SK-N-SH (cell line): ENCODE results near the gene PCSK6. TPM values are rescaled to one million over a fixed set of nuclear protein-coding genes. Genes with fewer than 3 reads are reported as not detected.

Experiments
- CTCF ChIA-PET: fragments of 300-600, 350-600 bp; formaldehyde crosslinking; extraction: SDS; loops from one replicate; lab custom pipeline; 2021; lab: Yijun Ruan, JAX
- POLR2A ChIA-PET: fragments of 350-600 bp; sonication (Branson Sonifier 250); formaldehyde crosslinking; extraction: SDS; loops from one replicate; lab custom pipeline; 2020; ENCODE audit warnings: antibody characterized with exemption, inconsistent platforms; lab: Yijun Ruan, JAX
- DNase-seq: peaks from one replicate; pipeline ENCODE4 v3.0.0; 2012
- H2AFZ ChIP-seq: fragments of 200-600 bp; sonication (generic); 2 replicates; pipeline ENCODE4 v1.8.1; 2016; ENCODE audit warnings: antibody characterized with exemption, mild to moderate bottlenecking, low read depth
- H3F3A ChIP-seq: fragments of 200-600 bp; sonication (generic); replicated peaks from 2 replicates; pipeline ENCODE3; 2016; ENCODE audit warnings: antibody characterized with exemption, mild to moderate bottlenecking; ENCODE audit not compliant: insufficient read depth
- H3K27ac ChIP-seq, 2 experiments: fragments of 200-500 bp in 1 of 2; fragments of 200-600 bp in 1 of 2; sonication (Bioruptor generic) in 1 of 2; sonication (generic), shearing (Covaris generic) in 1 of 2; 2 replicates each; pipeline versions ENCODE4 v1.5.1 to v1.6.1; 2014 to 2016; ENCODE audit warnings: low read depth in 2 of 2, inconsistent platforms in 1 of 2, low read length in 1 of 2, mild to moderate bottlenecking in 1 of 2, mixed read lengths in 1 of 2
- H3K27me3 ChIP-seq: fragments of 200-600 bp; sonication (generic), shearing (Covaris generic); 2 replicates; pipeline ENCODE4 v1.6.1; 2016; ENCODE audit warnings: mixed run types; ENCODE audit not compliant: insufficient read depth
- H3K36me3 ChIP-seq, 2 experiments: fragments of 200-500 bp in 1 of 2; fragments of 200-600 bp in 1 of 2; sonication (Bioruptor generic) in 1 of 2; sonication (generic) in 1 of 2; replicated peaks in 1 of 2; 2 replicates each; pipeline versions ENCODE3 to v1.5.1; 2014 to 2016; ENCODE audit warnings: low read length in 1 of 2, mild to moderate bottlenecking in 1 of 2; ENCODE audit not compliant: insufficient read depth in 2 of 2, control insufficient read depth in 1 of 2
- H3K4me1 ChIP-seq, 2 experiments: fragments of 200-500 bp in 1 of 2; fragments of 200-600 bp in 1 of 2; sonication (Bioruptor generic) in 1 of 2; sonication (generic), shearing (Covaris generic) in 1 of 2; 2 replicates each; pipeline versions ENCODE4 v1.5.1 to v1.6.1; 2014 to 2016; ENCODE audit warnings: low read depth in 1 of 2, low read length in 1 of 2, mixed run types in 1 of 2; ENCODE audit not compliant: insufficient read depth in 2 of 2, control insufficient read depth in 1 of 2
- H3K4me2 ChIP-seq: fragments of 200-600 bp; sonication (generic), shearing (Covaris generic); 2 replicates; pipeline ENCODE4 v1.6.1; 2017; ENCODE audit warnings: mixed run types
- H3K4me3 ChIP-seq, 2 experiments: fragments of 200-500 bp in 1 of 2; fragments of 200-600 bp in 1 of 2; sonication (Bioruptor generic) in 1 of 2; sonication (generic), shearing (Covaris generic) in 1 of 2; 2 replicates each; pipeline versions ENCODE4 v1.5.1 to v1.8.1; 2014 to 2016; ENCODE audit warnings: low read depth in 2 of 2, inconsistent platforms in 1 of 2, low read length in 1 of 2, mild to moderate bottlenecking in 1 of 2, mixed read lengths in 1 of 2, moderate library complexity in 1 of 2
- H3K79me2 ChIP-seq: fragments of 200-600 bp; sonication (generic); 2 replicates; pipeline ENCODE4 v1.8.1; 2017; ENCODE audit warnings: mild to moderate bottlenecking; ENCODE audit not compliant: insufficient read depth
- H3K9ac ChIP-seq: fragments of 200-600 bp; sonication (generic); 2 replicates; pipeline ENCODE4 v1.6.1; 2017; ENCODE audit warnings: mixed run types
- H3K9me2 ChIP-seq: fragments of 200-600 bp; sonication (generic); 2 replicates; pipeline ENCODE4 v1.6.1; 2017; ENCODE audit warnings: mixed run types
- H3K9me3 ChIP-seq: fragments of 200-600 bp; sonication (generic); 2 replicates; pipeline ENCODE4 v1.6.1; 2017; ENCODE audit warnings: mixed run types, mild to moderate bottlenecking, moderate library complexity
- H4K20me1 ChIP-seq: fragments of 200-600 bp; sonication (generic); 2 replicates; pipeline ENCODE4 v1.6.1; 2017; ENCODE audit warnings: mild to moderate bottlenecking, mixed run types; ENCODE audit not compliant: insufficient read depth
- ELF1 ChIP-seq: IDR thresholded peaks from 2 replicates; pipeline ENCODE4 v1.4.0; 2012
- EP300 ChIP-seq, 2 experiments: IDR thresholded peaks; 2 replicates each; pipeline versions ENCODE4 v1.4.0 to v1.6.1; 2012; ENCODE audit warnings: borderline replicate concordance in 1 of 2, low read depth in 1 of 2, low read length in 1 of 2
- EZH2phosphoT487 ChIP-seq: fragments of 200-600 bp; sonication (generic); IDR thresholded peaks from 2 replicates; pipeline ENCODE4 v1.6.1; 2017; ENCODE audit warnings: low read depth, mixed run types, mild to moderate bottlenecking, antibody characterized with exemption, moderate library complexity, borderline replicate concordance
- GABPA ChIP-seq: IDR thresholded peaks from 2 replicates; pipeline ENCODE4 v1.4.0; 2012; ENCODE audit warnings: low read depth, mild to moderate bottlenecking
- GATA2 ChIP-seq: sonication (generic); formaldehyde crosslinking; IDR thresholded peaks from 2 replicates; pipeline ENCODE4 v1.5.0; 2020; ENCODE audit warnings: mild to moderate bottlenecking, missing genetic modification reagents
- JUND ChIP-seq: IDR thresholded peaks from 2 replicates; pipeline ENCODE4 v1.4.0; 2012
- MEF2A ChIP-seq: IDR thresholded peaks from 2 replicates; pipeline ENCODE4 v1.4.0; 2012; ENCODE audit warnings: low read depth, borderline replicate concordance
- MXI1 ChIP-seq: IDR thresholded peaks from 2 replicates; pipeline ENCODE4 v1.6.1; 2012; ENCODE audit warnings: mild to moderate bottlenecking, low read depth, low read length, improper control_type of control experiment
- NFIC ChIP-seq: IDR thresholded peaks from 2 replicates; pipeline ENCODE4 v1.4.0; 2012; ENCODE audit warnings: borderline replicate concordance
- POLR2AphosphoS5 ChIP-seq: IDR thresholded peaks from 2 replicates; pipeline ENCODE4 v1.6.1; 2012; ENCODE audit warnings: low read depth, low read length
- REST ChIP-seq: IDR thresholded peaks from 2 replicates; pipeline ENCODE4 v1.6.1; 2012; ENCODE audit warnings: mild to moderate bottlenecking, low read depth, low read length, moderate library complexity
- RFX5 ChIP-seq: IDR thresholded peaks from 2 replicates; pipeline ENCODE4 v1.6.1; 2012; ENCODE audit warnings: mild to moderate bottlenecking, improper control_type of control experiment, low read length
- SIN3A ChIP-seq: IDR thresholded peaks from 2 replicates; pipeline ENCODE4 v1.6.1; 2012; ENCODE audit warnings: low read depth, mild to moderate bottlenecking, low read length, moderate library complexity, borderline replicate concordance
- TAF1 ChIP-seq: IDR thresholded peaks from 2 replicates; pipeline ENCODE4 v1.6.1; 2012; ENCODE audit warnings: low read depth, mild to moderate bottlenecking, low read length, moderate library complexity, borderline replicate concordance
- TEAD4 ChIP-seq: IDR thresholded peaks from 2 replicates; pipeline ENCODE4 v1.4.0; 2012; ENCODE audit warnings: mild to moderate bottlenecking, borderline replicate concordance; ENCODE audit not compliant: insufficient read depth
- YY1 ChIP-seq: IDR thresholded peaks from 2 replicates; pipeline ENCODE4 v1.4.0; 2012; ENCODE audit warnings: low read depth, mild to moderate bottlenecking
- WGBS: methylation state at CpG from one replicate; pipeline ENCODE4 v1.1.6; 2017; ENCODE audit warnings: low lambda C conversion rate; 5-methylcytosine and 5-hydroxymethylcytosine counted together
- polyA plus RNA-seq, 3 experiments: library from polyadenylated mRNA; depleted of rRNA; stranded (reverse); fragments of >200 nt; gene quantifications; 2 replicates each; pipeline ENCODE4 v1.2.3, GENCODE V29; 2012
- TF ChIP-seq, protein P1 (sequence below): fragments of 200-600 bp; sonication (generic); IDR thresholded peaks from 2 replicates; pipeline ENCODE4 v1.6.1; 2017; ENCODE audit warnings: antibody characterized with exemption, mild to moderate bottlenecking, moderate library complexity
- TF ChIP-seq, protein P2 (sequence below): IDR thresholded peaks from 2 replicates; pipeline ENCODE4 v1.4.0; 2012; ENCODE audit warnings: low read depth, borderline replicate concordance
- TF ChIP-seq, protein P3 (sequence below): fragments of 150-350 bp; IDR thresholded peaks from 2 replicates; pipeline ENCODE4 v1.6.1; 2017; ENCODE audit warnings: antibody characterized with exemption, low read length, low read depth, borderline replicate concordance
- TF ChIP-seq, protein P4 (sequence below): IDR thresholded peaks from 2 replicates; pipeline ENCODE4 v1.4.0; 2012; ENCODE audit warnings: low read depth, borderline replicate concordance

The PCSK6 gene
- polyA plus RNA-seq, 1 of the 3 experiments (the other 2 are of a cell fraction): 0.03 TPM

DNA sequence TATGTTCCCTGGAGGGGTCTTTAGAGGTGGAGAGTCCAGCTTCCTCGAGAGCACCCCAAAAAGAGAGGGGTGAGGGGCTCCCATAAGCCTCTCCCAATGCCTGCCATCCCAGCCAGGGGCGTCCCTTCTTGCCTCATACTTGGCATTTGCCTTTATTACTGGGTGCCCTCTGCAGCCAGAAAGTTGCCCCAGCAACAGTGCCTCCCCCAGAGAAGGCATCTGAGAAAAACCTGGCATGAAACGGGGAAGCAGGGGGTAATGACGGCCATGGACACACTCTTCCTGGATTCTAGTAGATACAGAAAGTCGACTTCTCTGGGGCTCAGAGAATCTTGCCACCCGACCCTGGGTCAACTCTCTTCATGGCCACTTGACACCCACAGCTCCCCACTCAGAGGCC, 90.1 kb downstream of the PCSK6 start (continued):
- no peak for TF ChIP-seq TAF1
- TF ChIP-seq, protein P1, sequence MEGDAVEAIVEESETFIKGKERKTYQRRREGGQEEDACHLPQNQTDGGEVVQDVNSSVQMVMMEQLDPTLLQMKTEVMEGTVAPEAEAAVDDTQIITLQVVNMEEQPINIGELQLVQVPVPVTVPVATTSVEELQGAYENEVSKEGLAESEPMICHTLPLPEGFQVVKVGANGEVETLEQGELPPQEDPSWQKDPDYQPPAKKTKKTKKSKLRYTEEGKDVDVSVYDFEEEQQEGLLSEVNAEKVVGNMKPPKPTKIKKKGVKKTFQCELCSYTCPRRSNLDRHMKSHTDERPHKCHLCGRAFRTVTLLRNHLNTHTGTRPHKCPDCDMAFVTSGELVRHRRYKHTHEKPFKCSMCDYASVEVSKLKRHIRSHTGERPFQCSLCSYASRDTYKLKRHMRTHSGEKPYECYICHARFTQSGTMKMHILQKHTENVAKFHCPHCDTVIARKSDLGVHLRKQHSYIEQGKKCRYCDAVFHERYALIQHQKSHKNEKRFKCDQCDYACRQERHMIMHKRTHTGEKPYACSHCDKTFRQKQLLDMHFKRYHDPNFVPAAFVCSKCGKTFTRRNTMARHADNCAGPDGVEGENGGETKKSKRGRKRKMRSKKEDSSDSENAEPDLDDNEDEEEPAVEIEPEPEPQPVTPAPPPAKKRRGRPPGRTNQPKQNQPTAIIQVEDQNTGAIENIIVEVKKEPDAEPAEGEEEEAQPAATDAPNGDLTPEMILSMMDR: no peak
- TF ChIP-seq TEAD4: no peak
- TF ChIP-seq NFIC: no peak
- no peak for TF ChIP-seq MXI1
- no peak for TF ChIP-seq REST
- TF ChIP-seq SIN3A: no peak
- TF ChIP-seq MEF2A: no peak
- TF ChIP-seq EP300 (IDR thresholded peaks at IDR 0.05; ENCODE audit: borderline replicate concordance in 1 of 2, low read depth in 1 of 2, low read length in 1 of 2): no peak
- no peak for TF ChIP-seq GATA2 (CRISPR knock-in tag)

DNA sequence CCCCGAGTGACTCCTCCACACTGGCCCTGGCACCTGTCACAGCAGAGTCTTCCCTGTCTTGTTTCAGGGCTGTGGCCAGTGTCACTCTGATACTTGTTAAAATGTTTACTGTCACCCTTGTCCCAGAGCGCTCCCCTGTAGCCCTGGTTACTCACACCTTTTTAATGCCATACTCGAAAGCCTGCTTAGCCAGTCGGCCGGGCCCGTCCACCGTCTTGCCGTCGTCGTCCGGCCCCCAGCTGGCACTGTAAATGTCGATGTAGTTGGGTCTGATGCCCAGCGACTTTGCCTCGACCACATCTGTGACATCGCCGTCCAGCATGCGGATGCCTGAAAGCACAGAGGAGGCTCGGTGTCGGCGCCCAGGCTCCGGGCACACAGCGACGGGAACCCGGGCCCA, 91.3 kb downstream of the PCSK6 start:
- H3K36me3 ChIP-seq: no peaks in the 10 kb centered on the region
- no peak for DNase-seq
- no peaks in the 10 kb centered on the region for H3K9me3 ChIP-seq
- no peak overlapping the region for H3K4me3 ChIP-seq
- CTCF ChIA-PET: no interaction called here
- no peaks in the 10 kb centered on the region for H3K4me1 ChIP-seq
- H2AFZ ChIP-seq: no peak overlapping the region
- H3F3A ChIP-seq: no peaks in the 10 kb centered on the region
- H3K4me2 ChIP-seq: no peak overlapping the region
- POLR2A ChIA-PET: no interaction called here
- H3K27ac ChIP-seq: no peak overlapping the region
- WGBS: 74% methylated on average over 17 of the region's 24 CpGs
- no peak overlapping the region for H3K9ac ChIP-seq
- no peaks in the 10 kb centered on the region for H4K20me1 ChIP-seq
- H3K79me2 ChIP-seq: no peaks in the 10 kb centered on the region
- no peaks in the 10 kb centered on the region for H3K9me2 ChIP-seq
- no peaks in the 10 kb centered on the region for H3K27me3 ChIP-seq
- TF ChIP-seq MXI1: no peak
- TF ChIP-seq EZH2phosphoT487: no peak
- TF ChIP-seq, protein P2, sequence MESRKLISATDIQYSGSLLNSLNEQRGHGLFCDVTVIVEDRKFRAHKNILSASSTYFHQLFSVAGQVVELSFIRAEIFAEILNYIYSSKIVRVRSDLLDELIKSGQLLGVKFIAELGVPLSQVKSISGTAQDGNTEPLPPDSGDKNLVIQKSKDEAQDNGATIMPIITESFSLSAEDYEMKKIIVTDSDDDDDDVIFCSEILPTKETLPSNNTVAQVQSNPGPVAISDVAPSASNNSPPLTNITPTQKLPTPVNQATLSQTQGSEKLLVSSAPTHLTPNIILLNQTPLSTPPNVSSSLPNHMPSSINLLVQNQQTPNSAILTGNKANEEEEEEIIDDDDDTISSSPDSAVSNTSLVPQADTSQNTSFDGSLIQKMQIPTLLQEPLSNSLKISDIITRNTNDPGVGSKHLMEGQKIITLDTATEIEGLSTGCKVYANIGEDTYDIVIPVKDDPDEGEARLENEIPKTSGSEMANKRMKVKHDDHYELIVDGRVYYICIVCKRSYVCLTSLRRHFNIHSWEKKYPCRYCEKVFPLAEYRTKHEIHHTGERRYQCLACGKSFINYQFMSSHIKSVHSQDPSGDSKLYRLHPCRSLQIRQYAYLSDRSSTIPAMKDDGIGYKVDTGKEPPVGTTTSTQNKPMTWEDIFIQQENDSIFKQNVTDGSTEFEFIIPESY: no peak
- TF ChIP-seq, protein P3, sequence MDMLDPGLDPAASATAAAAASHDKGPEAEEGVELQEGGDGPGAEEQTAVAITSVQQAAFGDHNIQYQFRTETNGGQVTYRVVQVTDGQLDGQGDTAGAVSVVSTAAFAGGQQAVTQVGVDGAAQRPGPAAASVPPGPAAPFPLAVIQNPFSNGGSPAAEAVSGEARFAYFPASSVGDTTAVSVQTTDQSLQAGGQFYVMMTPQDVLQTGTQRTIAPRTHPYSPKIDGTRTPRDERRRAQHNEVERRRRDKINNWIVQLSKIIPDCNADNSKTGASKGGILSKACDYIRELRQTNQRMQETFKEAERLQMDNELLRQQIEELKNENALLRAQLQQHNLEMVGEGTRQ: no peak
- TF ChIP-seq YY1: no peak
- TF ChIP-seq GATA2 (CRISPR knock-in tag): no peak
- TF ChIP-seq GABPA: no peak
- no peak for TF ChIP-seq JUND
- TF ChIP-seq POLR2AphosphoS5: no peak
- TF ChIP-seq ELF1: no peak
- TF ChIP-seq, protein P4, sequence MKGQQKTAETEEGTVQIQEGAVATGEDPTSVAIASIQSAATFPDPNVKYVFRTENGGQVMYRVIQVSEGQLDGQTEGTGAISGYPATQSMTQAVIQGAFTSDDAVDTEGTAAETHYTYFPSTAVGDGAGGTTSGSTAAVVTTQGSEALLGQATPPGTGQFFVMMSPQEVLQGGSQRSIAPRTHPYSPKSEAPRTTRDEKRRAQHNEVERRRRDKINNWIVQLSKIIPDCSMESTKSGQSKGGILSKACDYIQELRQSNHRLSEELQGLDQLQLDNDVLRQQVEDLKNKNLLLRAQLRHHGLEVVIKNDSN: no peak
- no peak for TF ChIP-seq RFX5
- no peak for TF ChIP-seq MEF2A
- TF ChIP-seq, protein P1: no peak
